Measurements from ENCODE around the gene SLC35A1. TPM values are rescaled to one million over a fixed set of nuclear protein-coding genes. Genes with fewer than 3 reads are reported as not detected.

Gene SLC35A1
- total RNA-seq, 1 donor from 2014 or later: 7.9 TPM

- no peaks in the 10 kb centered on the region for H3K4me1 ChIP-seq
- TF ChIP-seq CTCF (IDR thresholded peaks at IDR 0.05): no peak
- no peak overlapping the region for H3K4me3 ChIP-seq
- DNase-seq (ENCODE audit: low spot score in 2 of 2): no peak
- H3K27me3 ChIP-seq: no peaks in the 10 kb centered on the region
- H3K9me3 ChIP-seq: no peaks in the 10 kb centered on the region
- intact Hi-C loops (cut with DNase I): no loop called here
- H3K36me3 ChIP-seq: peaks cover 21 to 56% of the 10 kb centered on the region in 2 donors
- H3K27ac ChIP-seq: no peak overlapping the region
Measured at GRCh38 chr6:87522686-87523085, 49.9 kb downstream of the SLC35A1 start.

- no peaks in the 10 kb centered on the region for H3K27me3 ChIP-seq
- peaks cover 4 to 30% of the 10 kb centered on the region in 2 donors for H3K36me3 ChIP-seq
- H3K4me1 ChIP-seq: no peaks in the 10 kb centered on the region
- no peaks in the 10 kb centered on the region for H3K9me3 ChIP-seq
- no peak for DNase-seq (ENCODE audit: low spot score in 2 of 2)
- intact Hi-C loops (cut with DNase I): no loop called here
- H3K4me3 ChIP-seq: no peak overlapping the region
- no peak overlapping the region for H3K27ac ChIP-seq
- no peak for TF ChIP-seq CTCF (IDR thresholded peaks at IDR 0.05)
Measured at GRCh38 chr6:87529221-87529620, 56.4 kb downstream of the SLC35A1 start.

- intact Hi-C loops (cut with DNase I): no loop called here
- H3K27ac ChIP-seq: no peak overlapping the region
Measured at GRCh38 chr6:87534377-87535047, 61.7 kb downstream of the SLC35A1 start.

GRCh38 chr6:87538510-87539260 is 65.9 kb downstream of the SLC35A1 start:
- no peaks in the 10 kb centered on the region for H3K4me1 ChIP-seq
- H3K27ac ChIP-seq: no peak overlapping the region
- no peaks in the 10 kb centered on the region for H3K27me3 ChIP-seq
- intact Hi-C loops (cut with DNase I): no loop called here
- H3K4me3 ChIP-seq: no peak overlapping the region
- peaks cover 13 to 17% of the 10 kb centered on the region in 2 donors for H3K36me3 ChIP-seq
- no peaks in the 10 kb centered on the region for H3K9me3 ChIP-seq
- TF ChIP-seq CTCF (IDR thresholded peaks at IDR 0.05): no peak
- no peak for DNase-seq (ENCODE audit: low spot score in 2 of 2)

More at GRCh38 chr6:87534377-87535047, 61.7 kb downstream of the SLC35A1 start:
- no peaks in the 10 kb centered on the region for H3K27me3 ChIP-seq
- H3K4me3 ChIP-seq: no peak overlapping the region
- H3K9me3 ChIP-seq: no peaks in the 10 kb centered on the region
- H3K4me1 ChIP-seq: no peaks in the 10 kb centered on the region
- peaks cover 13 to 26% of the 10 kb centered on the region in 2 donors for H3K36me3 ChIP-seq
- no peak for DNase-seq (ENCODE audit: low spot score in 2 of 2)
- no peak for TF ChIP-seq CTCF (IDR thresholded peaks at IDR 0.05)

- no peak overlapping the region for H3K27ac ChIP-seq
- no peaks in the 10 kb centered on the region for H3K9me3 ChIP-seq
- DNase-seq (ENCODE audit: low spot score in 2 of 2): no peak
- H3K4me3 ChIP-seq: no peak overlapping the region
- intact Hi-C loops (cut with DNase I): no loop called here
- no peak for TF ChIP-seq CTCF (IDR thresholded peaks at IDR 0.05)
- H3K4me1 ChIP-seq: no peaks in the 10 kb centered on the region
- no peaks in the 10 kb centered on the region for H3K27me3 ChIP-seq
- peaks cover 13 to 24% of the 10 kb centered on the region in 2 donors for H3K36me3 ChIP-seq
Measured at GRCh38 chr6:87539554-87539953, 66.8 kb downstream of the SLC35A1 start.
